ENCODE data around the gene G6PC2. TPM values are rescaled to one million over a fixed set of nuclear protein-coding genes. Genes with fewer than 3 reads are reported as not detected.
A peak's percentile ranks its signal among the peaks of the same experiment; 100 is the strongest.

Gene G6PC2
- total RNA-seq, 1 experiment from 2014 or later = not detected

DNA sequence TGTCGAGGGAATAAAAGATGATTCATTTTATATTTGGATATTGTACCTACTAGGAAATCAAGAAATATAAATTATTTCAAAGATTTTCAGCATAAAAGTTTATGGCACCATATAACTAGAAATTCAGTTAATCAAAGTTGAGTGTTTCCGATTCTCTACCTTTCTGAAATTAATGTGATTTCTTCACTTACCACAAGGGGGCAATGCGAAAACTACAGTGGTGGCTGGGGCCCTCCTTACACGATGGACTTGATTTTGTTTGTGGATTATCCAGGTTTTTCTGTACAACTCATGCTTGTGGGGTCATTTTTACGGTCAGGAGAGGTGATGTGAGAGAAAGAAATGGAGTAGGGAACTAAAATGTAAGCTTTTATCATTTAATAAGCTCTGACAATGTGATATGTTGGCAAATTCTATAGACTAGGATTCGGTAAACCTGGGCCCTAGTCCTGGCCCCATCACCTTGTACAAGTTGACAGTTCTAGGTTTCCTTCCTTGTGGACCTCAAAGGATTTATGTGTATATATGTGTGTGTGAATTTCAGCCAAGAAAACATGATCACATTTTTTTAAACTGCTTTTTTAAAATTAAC, 47.6 kb downstream of the G6PC2 start:
- H3K4me3 ChIP-seq (ENCODE audit: low read depth, low read length, poor library complexity, severe bottlenecking) = no peak overlapping the region
- H3K27ac ChIP-seq (ENCODE audit: low read depth, low read length, poor library complexity, severe bottlenecking) = no peak overlapping the region
- no TSS peak for BruUV-seq (replicated peaks)
- H3K9me3 ChIP-seq (ENCODE audit: low read depth, low read length, poor library complexity, severe bottlenecking) = no peaks in the 10 kb centered on the region
- peak; percentile 40 for DNase-seq (ENCODE audit: low spot score)
- ChIA-PET CTCF (interaction anchor here (0.6 kb wide), 1 partner anchor 355 kb away, joined by 4 read pairs; no protein-coding TSS in a partner anchor), POLR2A (ENCODE audit: low non-redundant PET) (no interaction called here)
- TF ChIP-seq EZH2 (IDR thresholded peaks at IDR 0.05; ENCODE audit: borderline replicate concordance, low read depth, low read length, poor library complexity, severe bottlenecking) = no peak
- TF ChIP-seq, protein P1, sequence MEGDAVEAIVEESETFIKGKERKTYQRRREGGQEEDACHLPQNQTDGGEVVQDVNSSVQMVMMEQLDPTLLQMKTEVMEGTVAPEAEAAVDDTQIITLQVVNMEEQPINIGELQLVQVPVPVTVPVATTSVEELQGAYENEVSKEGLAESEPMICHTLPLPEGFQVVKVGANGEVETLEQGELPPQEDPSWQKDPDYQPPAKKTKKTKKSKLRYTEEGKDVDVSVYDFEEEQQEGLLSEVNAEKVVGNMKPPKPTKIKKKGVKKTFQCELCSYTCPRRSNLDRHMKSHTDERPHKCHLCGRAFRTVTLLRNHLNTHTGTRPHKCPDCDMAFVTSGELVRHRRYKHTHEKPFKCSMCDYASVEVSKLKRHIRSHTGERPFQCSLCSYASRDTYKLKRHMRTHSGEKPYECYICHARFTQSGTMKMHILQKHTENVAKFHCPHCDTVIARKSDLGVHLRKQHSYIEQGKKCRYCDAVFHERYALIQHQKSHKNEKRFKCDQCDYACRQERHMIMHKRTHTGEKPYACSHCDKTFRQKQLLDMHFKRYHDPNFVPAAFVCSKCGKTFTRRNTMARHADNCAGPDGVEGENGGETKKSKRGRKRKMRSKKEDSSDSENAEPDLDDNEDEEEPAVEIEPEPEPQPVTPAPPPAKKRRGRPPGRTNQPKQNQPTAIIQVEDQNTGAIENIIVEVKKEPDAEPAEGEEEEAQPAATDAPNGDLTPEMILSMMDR (conservative IDR thresholded peaks at IDR 0.05; ENCODE audit: low read depth, low read length) = peak; percentile 76
- intact Hi-C loops (cut with micrococcal nuclease; ENCODE audit: unreplicated experiment) = no loop called here
- no peaks in the 10 kb centered on the region for H3K36me3 ChIP-seq (ENCODE audit: insufficient read depth, low read length, poor library complexity, severe bottlenecking)
- H3K4me1 ChIP-seq (ENCODE audit: insufficient read depth, low read length, poor library complexity, severe bottlenecking) = no peaks in the 10 kb centered on the region
- no peaks in the 10 kb centered on the region for H3K27me3 ChIP-seq (replicated peaks; ENCODE audit: insufficient read depth, low read depth, low read length, poor library complexity)

DNA sequence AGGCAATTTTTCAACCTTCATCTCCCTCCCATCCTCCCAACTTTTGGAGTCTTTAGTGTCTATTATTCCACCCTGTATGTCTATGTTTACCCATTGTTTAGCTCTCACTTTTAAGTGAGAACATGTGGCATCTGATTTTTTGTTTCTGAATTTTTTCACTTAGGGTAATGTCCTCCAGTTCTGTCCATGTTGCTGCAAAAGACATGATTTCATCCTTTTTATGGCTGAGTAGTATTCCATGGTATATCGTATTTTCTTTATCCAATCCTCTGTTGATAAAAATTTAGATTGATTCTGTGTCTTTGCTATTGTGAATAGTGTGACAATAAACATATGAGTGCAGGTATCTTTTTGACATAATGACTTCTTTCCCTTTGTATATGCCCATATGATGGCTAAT, 48.2 kb downstream of the G6PC2 start:
- ChIA-PET POLR2A (ENCODE audit: low non-redundant PET) (no interaction called here), CTCF (interaction anchor here (0.6 kb wide), 1 partner anchor 354 kb away, joined by 4 read pairs; no protein-coding TSS in a partner anchor)
- intact Hi-C loops (cut with micrococcal nuclease; ENCODE audit: unreplicated experiment) = no loop called here
- TF ChIP-seq EZH2 (IDR thresholded peaks at IDR 0.05; ENCODE audit: borderline replicate concordance, low read depth, low read length, poor library complexity, severe bottlenecking) = no peak
- TF ChIP-seq, protein P1 (conservative IDR thresholded peaks at IDR 0.05; ENCODE audit: low read depth, low read length) = no peak
- no peak for DNase-seq (ENCODE audit: low spot score)
- Histone ChIP-seq H3K36me3 (ENCODE audit: insufficient read depth, low read length, poor library complexity, severe bottlenecking) (no peaks in the 10 kb centered on the region), H3K9me3 (ENCODE audit: low read depth, low read length, poor library complexity, severe bottlenecking) (no peaks in the 10 kb centered on the region), H3K27ac (ENCODE audit: low read depth, low read length, poor library complexity, severe bottlenecking) (no peak overlapping the region), H3K4me1 (ENCODE audit: insufficient read depth, low read length, poor library complexity, severe bottlenecking) (no peaks in the 10 kb centered on the region), H3K27me3 (replicated peaks; ENCODE audit: insufficient read depth, low read depth, low read length, poor library complexity) (no peaks in the 10 kb centered on the region), H3K4me3 (ENCODE audit: low read depth, low read length, poor library complexity, severe bottlenecking) (no peak overlapping the region)
- no TSS peak for BruUV-seq (replicated peaks)

DNA sequence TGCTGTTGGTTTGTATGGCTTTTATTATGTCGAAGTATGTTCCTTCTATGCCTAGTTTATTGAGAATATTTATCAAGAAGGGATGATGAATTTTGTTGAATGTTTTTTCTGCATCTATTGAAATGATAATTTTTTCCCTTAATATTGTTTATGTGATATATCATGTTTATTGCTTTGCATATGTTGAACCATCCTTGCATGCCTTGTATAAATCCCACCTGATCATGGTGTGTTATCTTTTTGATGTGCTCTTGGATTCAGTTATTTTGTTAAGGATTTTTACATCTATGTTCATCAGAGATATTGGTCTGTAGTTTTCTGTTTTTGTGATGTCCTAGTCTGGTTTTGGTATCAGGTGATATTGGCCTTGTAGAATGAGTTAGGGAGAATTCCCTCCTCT, 50.8 kb downstream of the G6PC2 start:
- ChIA-PET POLR2A (ENCODE audit: low non-redundant PET) (no interaction called here), CTCF (no interaction called here)
- TF ChIP-seq, protein P1 (conservative IDR thresholded peaks at IDR 0.05; ENCODE audit: low read depth, low read length) = no peak
- no peak for TF ChIP-seq EZH2 (IDR thresholded peaks at IDR 0.05; ENCODE audit: borderline replicate concordance, low read depth, low read length, poor library complexity, severe bottlenecking)
- Histone ChIP-seq H3K27me3 (replicated peaks; ENCODE audit: insufficient read depth, low read depth, low read length, poor library complexity) (no peaks in the 10 kb centered on the region), H3K27ac (ENCODE audit: low read depth, low read length, poor library complexity, severe bottlenecking) (no peak overlapping the region), H3K9me3 (ENCODE audit: low read depth, low read length, poor library complexity, severe bottlenecking) (no peaks in the 10 kb centered on the region), H3K4me3 (ENCODE audit: low read depth, low read length, poor library complexity, severe bottlenecking) (no peak overlapping the region), H3K4me1 (ENCODE audit: insufficient read depth, low read length, poor library complexity, severe bottlenecking) (no peaks in the 10 kb centered on the region), H3K36me3 (ENCODE audit: insufficient read depth, low read length, poor library complexity, severe bottlenecking) (no peaks in the 10 kb centered on the region)
- intact Hi-C loops (cut with micrococcal nuclease; ENCODE audit: unreplicated experiment) = no loop called here
- BruUV-seq (replicated peaks) = no TSS peak
- no peak for DNase-seq (ENCODE audit: low spot score)
